GM23338 (cell line): ENCODE data around the gene APOBR. TPM values are rescaled to one million over a fixed set of nuclear protein-coding genes. Genes with fewer than 3 reads are reported as not detected.

Experiments used
- ATAC-seq: fragments of 200-7000 bp; cut with Tn5 transposase; 3 replicates; pipeline ENCODE4 v1.9.1; 2020
- DNase-seq: peaks from one replicate; pipeline ENCODE4 v3.0.0-alpha.2; 2015; ENCODE audit warnings: low spot score
- H2AFZ ChIP-seq: fragments of 200-600 bp; sonication (generic); 2 replicates; pipeline ENCODE4 v1.8.0; 2016; ENCODE audit warnings: antibody characterized with exemption, mild to moderate bottlenecking, moderate library complexity
- H3F3A ChIP-seq: fragments of 200-600 bp; sonication (generic); replicated peaks from 2 replicates; pipeline ENCODE4 v1.8.0; 2017; ENCODE audit warnings: antibody characterized with exemption, mixed run types, low read depth
- H3K27ac ChIP-seq: fragments of 200-600 bp; sonication (generic); 2 replicates; pipeline ENCODE4 v1.6.1; 2016; ENCODE audit warnings: low read depth
- H3K27me3 ChIP-seq: fragments of 200-600 bp; sonication (generic); 2 replicates; pipeline ENCODE4 v1.8.0; 2016; ENCODE audit warnings: mild to moderate bottlenecking, mixed run types, moderate library complexity; ENCODE audit not compliant: insufficient read depth
- H3K36me3 ChIP-seq: fragments of 200-600 bp; sonication (generic); 2 replicates; pipeline ENCODE4 v1.8.0; 2016; ENCODE audit warnings: mild to moderate bottlenecking; ENCODE audit not compliant: insufficient read depth
- H3K4me1 ChIP-seq: fragments of 200-600 bp; sonication (generic); 2 replicates; pipeline ENCODE4 v1.8.0; 2016; ENCODE audit warnings: mild to moderate bottlenecking, moderate library complexity; ENCODE audit not compliant: insufficient read depth
- H3K4me2 ChIP-seq: fragments of 200-600 bp; sonication (generic); 2 replicates; pipeline ENCODE4 v1.7.1; 2017; ENCODE audit warnings: mixed run types
- H3K4me3 ChIP-seq: fragments of 200-600 bp; sonication (generic); 2 replicates; pipeline ENCODE4 v1.6.1; 2016; ENCODE audit warnings: mixed run types
- H3K79me2 ChIP-seq: fragments of 200-600 bp; sonication (generic); replicated peaks from 2 replicates; pipeline ENCODE4 v1.8.0; 2017; ENCODE audit warnings: mild to moderate bottlenecking; ENCODE audit not compliant: insufficient read depth
- H3K9me2 ChIP-seq: fragments of 200-600 bp; sonication (generic); 2 replicates; pipeline ENCODE4 v1.8.0; 2017; ENCODE audit not compliant: insufficient read depth
- H4K20me1 ChIP-seq: fragments of 200-600 bp; sonication (generic); replicated peaks from 2 replicates; pipeline ENCODE4 v1.8.0; 2017; ENCODE audit warnings: mild to moderate bottlenecking; ENCODE audit not compliant: insufficient read depth
- H3K27ac Mint-ChIP-seq: 2 replicates; pipeline ENCODE4 v1.8.0; 2020; ENCODE audit warnings: inconsistent platforms, mild to moderate bottlenecking, moderate library complexity, mixed read lengths
- H3K27me3 Mint-ChIP-seq: 3 replicates; pipeline ENCODE4 v1.8.0; 2022; ENCODE audit warnings: low read depth, mild to moderate bottlenecking, moderate library complexity, mixed read lengths, inconsistent platforms; ENCODE audit not compliant: insufficient read depth, poor library complexity
- H3K36me3 Mint-ChIP-seq: 3 replicates; pipeline ENCODE4 v1.8.0; 2021; ENCODE audit warnings: low read depth, mild to moderate bottlenecking, inconsistent platforms, moderate library complexity, mixed read lengths
- H3K4me1 Mint-ChIP-seq: 3 replicates; pipeline ENCODE4 v1.8.0; 2020; ENCODE audit warnings: mild to moderate bottlenecking, inconsistent platforms, mixed read lengths
- H3K4me3 Mint-ChIP-seq: 3 replicates; pipeline ENCODE4 v1.8.0; 2021; ENCODE audit warnings: moderate library complexity, mild to moderate bottlenecking, inconsistent platforms, mixed read lengths
- H3K9me3 Mint-ChIP-seq: 3 replicates; pipeline ENCODE4 v1.8.0; 2020; ENCODE audit warnings: moderate library complexity, mild to moderate bottlenecking, inconsistent platforms, mixed read lengths
- CREB1 ChIP-seq: fragments of 250-450 bp; sonication (Bioruptor Pico); IDR thresholded peaks from 2 replicates; pipeline ENCODE4 v1.5.0; 2020; ENCODE audit warnings: low read depth, mild to moderate bottlenecking, moderate library complexity
- JUNB ChIP-seq: IDR thresholded peaks from one replicate; pipeline ENCODE4 v1.6.1; 2016; ENCODE audit warnings: antibody characterized with exemption; ENCODE audit not compliant: unreplicated experiment
- POLR2AphosphoS5 ChIP-seq: IDR thresholded peaks from 2 replicates; pipeline ENCODE4 v1.6.1; 2016; ENCODE audit warnings: antibody characterized with exemption, low read depth
- STAT1 ChIP-seq: IDR thresholded peaks from one replicate; pipeline ENCODE4 v1.6.1; 2016; ENCODE audit warnings: antibody characterized with exemption; ENCODE audit not compliant: unreplicated experiment
- ZNF114 ChIP-seq: fragments of 250-450 bp; sonication (Bioruptor Pico); IDR thresholded peaks from 2 replicates; pipeline ENCODE4 v1.5.0; 2020; ENCODE audit warnings: mild to moderate bottlenecking, moderate library complexity
- ZNF331 ChIP-seq: fragments of 250-450 bp; sonication (Bioruptor Pico); IDR thresholded peaks from 2 replicates; pipeline ENCODE4 v1.5.0; 2020; ENCODE audit warnings: low read depth, mild to moderate bottlenecking, moderate library complexity
- polyA plus RNA-seq: library from polyadenylated mRNA; unstranded; fragments of >200 nt; fragmentation: Nextera tagmentation; extraction: Ambion mirVana; gene quantifications from 2 replicates; pipeline ENCODE4 v1.2.1, GENCODE V29; 2016
- total RNA-seq: library from RNA; depleted of rRNA; stranded (reverse); fragments of >200 nt; shearing (Covaris generic); gene quantifications from 2 replicates; pipeline ENCODE4 v1.2.3, GENCODE V29; 2014
- TF ChIP-seq, protein P1 (sequence below), 2 experiments: fragments of 200-600 bp in 1 of 2; sonication (generic) in 1 of 2; conservative IDR thresholded peaks; 2 replicates each; pipeline versions ENCODE4 v1.5.1 to v1.6.1; 2016 to 2017; ENCODE audit warnings: antibody characterized with exemption in 2 of 2, low read depth in 2 of 2, mild to moderate bottlenecking in 2 of 2, moderate library complexity in 1 of 2
- TF ChIP-seq, protein P2 (sequence below): fragments of 250-450 bp; sonication (Bioruptor Pico); IDR thresholded peaks from 2 replicates; pipeline ENCODE4 v1.5.0; 2020; ENCODE audit warnings: mild to moderate bottlenecking, moderate library complexity
- TF ChIP-seq, protein P3 (sequence below): IDR thresholded peaks from 2 replicates; pipeline ENCODE4 v1.6.1; 2016; ENCODE audit warnings: antibody characterized with exemption

The APOBR gene
- total and polyA plus RNA-seq, 2 experiments from 2014 or later, result 0.07 TPM; not detected in 1

DNA sequence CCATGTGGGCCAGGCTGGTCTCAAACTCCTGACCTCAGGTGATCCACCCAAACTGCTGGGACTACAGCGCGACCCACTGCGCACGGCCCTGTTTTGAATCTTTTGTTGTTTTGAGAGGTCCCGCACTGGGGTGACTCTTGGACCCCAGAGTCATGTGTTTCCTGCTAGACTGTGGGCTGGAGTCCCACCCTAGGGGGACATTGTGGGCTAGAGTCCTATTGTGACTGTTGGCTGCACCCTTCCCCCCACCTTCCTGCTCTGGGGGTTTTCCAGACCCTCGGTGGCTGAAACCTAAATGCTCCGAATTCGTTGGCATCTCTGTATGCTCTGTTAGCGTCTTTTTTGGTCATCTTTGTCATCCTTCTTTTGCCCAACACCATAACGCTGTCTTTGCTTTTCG, 28.3 kb downstream of the APOBR start:
- no peak for ATAC-seq
- Mint-ChIP-seq H3K4me1 (no peaks in the 10 kb centered on the region), H3K36me3 (no peaks in the 10 kb centered on the region), H3K4me3 (no peak overlapping the region), H3K9me3 (peaks cover 14% of the 10 kb centered on the region; the same call in 1 of the 3 replicates), H3K27me3 (peaks cover 6% of the 10 kb centered on the region), H3K27ac (no peak overlapping the region)
- no peak for TF ChIP-seq ZNF331
- TF ChIP-seq CREB1 (CRISPR knock-in tag), result no peak
- TF ChIP-seq, protein P1, sequence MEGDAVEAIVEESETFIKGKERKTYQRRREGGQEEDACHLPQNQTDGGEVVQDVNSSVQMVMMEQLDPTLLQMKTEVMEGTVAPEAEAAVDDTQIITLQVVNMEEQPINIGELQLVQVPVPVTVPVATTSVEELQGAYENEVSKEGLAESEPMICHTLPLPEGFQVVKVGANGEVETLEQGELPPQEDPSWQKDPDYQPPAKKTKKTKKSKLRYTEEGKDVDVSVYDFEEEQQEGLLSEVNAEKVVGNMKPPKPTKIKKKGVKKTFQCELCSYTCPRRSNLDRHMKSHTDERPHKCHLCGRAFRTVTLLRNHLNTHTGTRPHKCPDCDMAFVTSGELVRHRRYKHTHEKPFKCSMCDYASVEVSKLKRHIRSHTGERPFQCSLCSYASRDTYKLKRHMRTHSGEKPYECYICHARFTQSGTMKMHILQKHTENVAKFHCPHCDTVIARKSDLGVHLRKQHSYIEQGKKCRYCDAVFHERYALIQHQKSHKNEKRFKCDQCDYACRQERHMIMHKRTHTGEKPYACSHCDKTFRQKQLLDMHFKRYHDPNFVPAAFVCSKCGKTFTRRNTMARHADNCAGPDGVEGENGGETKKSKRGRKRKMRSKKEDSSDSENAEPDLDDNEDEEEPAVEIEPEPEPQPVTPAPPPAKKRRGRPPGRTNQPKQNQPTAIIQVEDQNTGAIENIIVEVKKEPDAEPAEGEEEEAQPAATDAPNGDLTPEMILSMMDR (conservative IDR thresholded peaks at IDR 0.05; ENCODE audit: low read depth in 2 of 2), result no peak
- no peak for TF ChIP-seq STAT1
- no peak for TF ChIP-seq ZNF114 (CRISPR knock-in tag)
- TF ChIP-seq JUNB, result no peak
- TF ChIP-seq, protein P2, sequence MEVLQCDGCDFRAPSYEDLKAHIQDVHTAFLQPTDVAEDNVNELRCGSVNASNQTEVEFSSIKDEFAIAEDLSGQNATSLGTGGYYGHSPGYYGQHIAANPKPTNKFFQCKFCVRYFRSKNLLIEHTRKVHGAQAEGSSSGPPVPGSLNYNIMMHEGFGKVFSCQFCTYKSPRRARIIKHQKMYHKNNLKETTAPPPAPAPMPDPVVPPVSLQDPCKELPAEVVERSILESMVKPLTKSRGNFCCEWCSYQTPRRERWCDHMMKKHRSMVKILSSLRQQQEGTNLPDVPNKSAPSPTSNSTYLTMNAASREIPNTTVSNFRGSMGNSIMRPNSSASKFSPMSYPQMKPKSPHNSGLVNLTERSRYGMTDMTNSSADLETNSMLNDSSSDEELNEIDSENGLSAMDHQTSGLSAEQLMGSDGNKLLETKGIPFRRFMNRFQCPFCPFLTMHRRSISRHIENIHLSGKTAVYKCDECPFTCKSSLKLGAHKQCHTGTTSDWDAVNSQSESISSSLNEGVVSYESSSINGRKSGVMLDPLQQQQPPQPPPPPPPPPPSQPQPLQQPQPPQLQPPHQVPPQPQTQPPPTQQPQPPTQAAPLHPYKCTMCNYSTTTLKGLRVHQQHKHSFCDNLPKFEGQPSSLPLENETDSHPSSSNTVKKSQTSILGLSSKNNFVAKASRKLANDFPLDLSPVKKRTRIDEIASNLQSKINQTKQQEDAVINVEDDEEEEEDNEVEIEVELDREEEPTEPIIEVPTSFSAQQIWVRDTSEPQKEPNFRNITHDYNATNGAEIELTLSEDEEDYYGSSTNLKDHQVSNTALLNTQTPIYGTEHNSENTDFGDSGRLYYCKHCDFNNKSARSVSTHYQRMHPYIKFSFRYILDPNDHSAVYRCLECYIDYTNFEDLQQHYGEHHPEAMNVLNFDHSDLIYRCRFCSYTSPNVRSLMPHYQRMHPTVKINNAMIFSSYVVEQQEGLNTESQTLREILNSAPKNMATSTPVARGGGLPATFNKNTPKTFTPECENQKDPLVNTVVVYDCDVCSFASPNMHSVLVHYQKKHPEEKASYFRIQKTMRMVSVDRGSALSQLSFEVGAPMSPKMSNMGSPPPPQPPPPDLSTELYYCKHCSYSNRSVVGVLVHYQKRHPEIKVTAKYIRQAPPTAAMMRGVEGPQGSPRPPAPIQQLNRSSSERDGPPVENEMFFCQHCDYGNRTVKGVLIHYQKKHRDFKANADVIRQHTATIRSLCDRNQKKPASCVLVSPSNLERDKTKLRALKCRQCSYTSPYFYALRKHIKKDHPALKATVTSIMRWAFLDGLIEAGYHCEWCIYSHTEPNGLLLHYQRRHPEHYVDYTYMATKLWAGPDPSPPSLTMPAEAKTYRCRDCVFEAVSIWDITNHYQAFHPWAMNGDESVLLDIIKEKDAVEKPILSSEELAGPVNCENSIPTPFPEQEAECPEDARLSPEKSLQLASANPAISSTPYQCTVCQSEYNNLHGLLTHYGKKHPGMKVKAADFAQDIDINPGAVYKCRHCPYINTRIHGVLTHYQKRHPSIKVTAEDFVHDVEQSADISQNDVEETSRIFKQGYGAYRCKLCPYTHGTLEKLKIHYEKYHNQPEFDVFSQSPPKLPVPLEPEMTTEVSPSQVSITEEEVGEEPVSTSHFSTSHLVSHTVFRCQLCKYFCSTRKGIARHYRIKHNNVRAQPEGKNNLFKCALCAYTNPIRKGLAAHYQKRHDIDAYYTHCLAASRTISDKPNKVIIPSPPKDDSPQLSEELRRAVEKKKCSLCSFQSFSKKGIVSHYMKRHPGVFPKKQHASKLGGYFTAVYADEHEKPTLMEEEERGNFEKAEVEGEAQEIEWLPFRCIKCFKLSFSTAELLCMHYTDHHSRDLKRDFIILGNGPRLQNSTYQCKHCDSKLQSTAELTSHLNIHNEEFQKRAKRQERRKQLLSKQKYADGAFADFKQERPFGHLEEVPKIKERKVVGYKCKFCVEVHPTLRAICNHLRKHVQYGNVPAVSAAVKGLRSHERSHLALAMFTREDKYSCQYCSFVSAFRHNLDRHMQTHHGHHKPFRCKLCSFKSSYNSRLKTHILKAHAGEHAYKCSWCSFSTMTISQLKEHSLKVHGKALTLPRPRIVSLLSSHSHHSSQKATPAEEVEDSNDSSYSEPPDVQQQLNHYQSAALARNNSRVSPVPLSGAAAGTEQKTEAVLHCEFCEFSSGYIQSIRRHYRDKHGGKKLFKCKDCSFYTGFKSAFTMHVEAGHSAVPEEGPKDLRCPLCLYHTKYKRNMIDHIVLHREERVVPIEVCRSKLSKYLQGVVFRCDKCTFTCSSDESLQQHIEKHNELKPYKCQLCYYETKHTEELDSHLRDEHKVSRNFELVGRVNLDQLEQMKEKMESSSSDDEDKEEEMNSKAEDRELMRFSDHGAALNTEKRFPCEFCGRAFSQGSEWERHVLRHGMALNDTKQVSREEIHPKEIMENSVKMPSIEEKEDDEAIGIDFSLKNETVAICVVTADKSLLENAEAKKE (CRISPR knock-in tag), result no peak
- TF ChIP-seq POLR2AphosphoS5, result no peak
- TF ChIP-seq, protein P3, sequence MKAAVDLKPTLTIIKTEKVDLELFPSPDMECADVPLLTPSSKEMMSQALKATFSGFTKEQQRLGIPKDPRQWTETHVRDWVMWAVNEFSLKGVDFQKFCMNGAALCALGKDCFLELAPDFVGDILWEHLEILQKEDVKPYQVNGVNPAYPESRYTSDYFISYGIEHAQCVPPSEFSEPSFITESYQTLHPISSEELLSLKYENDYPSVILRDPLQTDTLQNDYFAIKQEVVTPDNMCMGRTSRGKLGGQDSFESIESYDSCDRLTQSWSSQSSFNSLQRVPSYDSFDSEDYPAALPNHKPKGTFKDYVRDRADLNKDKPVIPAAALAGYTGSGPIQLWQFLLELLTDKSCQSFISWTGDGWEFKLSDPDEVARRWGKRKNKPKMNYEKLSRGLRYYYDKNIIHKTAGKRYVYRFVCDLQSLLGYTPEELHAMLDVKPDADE, result no peak
- no peak overlapping the region for H3K27ac ChIP-seq
- H3F3A ChIP-seq, result no peaks in the 10 kb centered on the region
- H3K27me3 ChIP-seq, result no peaks in the 10 kb centered on the region
- H2AFZ ChIP-seq, result no peak overlapping the region
- no peaks in the 10 kb centered on the region for H3K9me2 ChIP-seq
- H3K4me1 ChIP-seq, result no peaks in the 10 kb centered on the region
- H3K79me2 ChIP-seq, result no peaks in the 10 kb centered on the region
- H3K4me2 ChIP-seq, result no peak overlapping the region
- H3K36me3 ChIP-seq, result no peaks in the 10 kb centered on the region
- H3K4me3 ChIP-seq, result no peak overlapping the region
- no peak for DNase-seq
- no peaks in the 10 kb centered on the region for H4K20me1 ChIP-seq
